Activated CD8-positive, alpha-beta memory T cell treated with anti-CD3 and anti-CD28 coated beads for 36 hours (primary cell): Measurements from ENCODE around the gene GATM. TPM values are rescaled to one million over a fixed set of nuclear protein-coding genes. Genes with fewer than 3 reads are reported as not detected.

Experiments used
- CTCF ChIA-PET: fragments of 350-600 bp; sonication (Branson Sonifier 250); formaldehyde crosslinking; loops from one replicate; lab custom pipeline; 2021; ENCODE audit warnings: antibody characterized with exemption; lab: Charles Lee
- POLR2A ChIA-PET: fragments of 350-600 bp; sonication (Branson Sonifier 250); formaldehyde crosslinking; loops from one replicate; lab custom pipeline; 2021; ENCODE audit warnings: antibody characterized with exemption; lab: Charles Lee
- total RNA-seq, 2 experiments: library from RNA; stranded (reverse); gene quantifications; one replicate each; pipeline ENCODE4 v1.2.3, GENCODE V29; 2021

The GATM gene, protein sequence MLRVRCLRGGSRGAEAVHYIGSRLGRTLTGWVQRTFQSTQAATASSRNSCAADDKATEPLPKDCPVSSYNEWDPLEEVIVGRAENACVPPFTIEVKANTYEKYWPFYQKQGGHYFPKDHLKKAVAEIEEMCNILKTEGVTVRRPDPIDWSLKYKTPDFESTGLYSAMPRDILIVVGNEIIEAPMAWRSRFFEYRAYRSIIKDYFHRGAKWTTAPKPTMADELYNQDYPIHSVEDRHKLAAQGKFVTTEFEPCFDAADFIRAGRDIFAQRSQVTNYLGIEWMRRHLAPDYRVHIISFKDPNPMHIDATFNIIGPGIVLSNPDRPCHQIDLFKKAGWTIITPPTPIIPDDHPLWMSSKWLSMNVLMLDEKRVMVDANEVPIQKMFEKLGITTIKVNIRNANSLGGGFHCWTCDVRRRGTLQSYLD
- 1 to 10 TPM; 2.1 to 3.0 TPM for total RNA-seq

DNA sequence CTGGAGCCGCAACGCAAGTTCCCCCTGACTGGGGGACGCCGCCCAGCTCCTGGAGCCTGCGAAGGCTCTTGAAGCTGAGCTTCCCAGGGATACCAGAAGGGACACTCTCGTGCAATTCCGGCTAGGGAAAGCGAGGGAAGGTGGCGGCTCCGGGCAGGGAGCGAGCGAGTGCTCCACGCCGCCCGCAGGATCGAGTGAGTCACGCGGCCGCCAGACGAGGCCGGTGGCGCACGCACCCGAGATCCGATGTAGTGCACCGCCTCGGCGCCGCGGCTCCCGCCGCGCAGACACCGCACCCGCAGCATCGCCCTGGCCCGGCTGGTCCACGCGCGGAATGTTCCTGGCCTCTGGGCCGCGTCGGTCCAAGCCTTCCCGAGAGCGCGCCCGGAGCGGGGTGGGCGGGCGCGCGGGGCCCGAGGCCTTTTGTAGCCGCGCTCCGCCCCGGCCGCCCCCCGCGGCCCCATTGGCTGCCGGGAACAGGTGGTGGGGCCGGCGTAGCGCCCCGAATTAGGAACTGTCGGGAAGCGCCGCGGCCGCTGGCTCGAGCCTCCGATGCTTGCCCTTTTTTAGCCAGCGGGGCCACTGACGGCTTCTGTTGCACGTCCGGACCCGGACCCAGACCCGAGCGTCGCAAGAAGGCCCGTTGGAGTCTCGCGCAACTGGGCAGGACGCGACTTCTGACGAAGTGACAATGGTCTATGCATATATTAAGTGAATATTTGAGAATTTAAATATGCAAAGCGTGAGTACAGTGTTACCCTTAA, at the start of gene GATM:
GATM (minus strand) TSS at position 396 of the 764 bp plus-strand sequence; CDS start at position 305, 91 bp downstream.
- CTCF ChIA-PET, result interaction anchor here (1.0 to 1.1 kb wide), 2 partner anchors 21 to 51 kb away, joined by 3 read pairs; no protein-coding TSS in a partner anchor

DNA sequence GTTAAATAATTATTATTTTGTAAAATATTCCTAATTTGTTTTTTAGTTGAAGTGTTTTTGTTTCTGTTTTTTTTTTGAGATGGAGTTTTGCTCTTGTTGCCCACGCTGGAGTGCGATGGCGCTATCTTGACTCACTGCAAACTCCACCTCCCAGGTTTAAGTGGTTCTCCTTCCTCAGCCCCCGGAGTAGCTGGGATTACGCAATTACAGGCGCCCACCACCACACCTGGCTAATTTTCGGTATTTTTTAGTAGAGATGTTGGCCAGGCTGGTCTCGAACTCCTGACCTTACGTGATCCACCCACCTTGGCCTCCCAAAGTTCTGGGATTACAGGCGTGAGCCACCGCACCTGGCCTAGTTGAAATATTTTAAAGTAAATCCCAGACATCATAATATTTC, 48.7 kb upstream of the GATM start:
- ChIA-PET POLR2A (no interaction called here), CTCF (interaction anchor here (3.1 kb wide), 1 partner anchor 31 kb away, joined by 12 read pairs; no protein-coding TSS in a partner anchor)

More for the DNA sequence above, at the start of gene GATM:
- POLR2A ChIA-PET, result no interaction called here

DNA sequence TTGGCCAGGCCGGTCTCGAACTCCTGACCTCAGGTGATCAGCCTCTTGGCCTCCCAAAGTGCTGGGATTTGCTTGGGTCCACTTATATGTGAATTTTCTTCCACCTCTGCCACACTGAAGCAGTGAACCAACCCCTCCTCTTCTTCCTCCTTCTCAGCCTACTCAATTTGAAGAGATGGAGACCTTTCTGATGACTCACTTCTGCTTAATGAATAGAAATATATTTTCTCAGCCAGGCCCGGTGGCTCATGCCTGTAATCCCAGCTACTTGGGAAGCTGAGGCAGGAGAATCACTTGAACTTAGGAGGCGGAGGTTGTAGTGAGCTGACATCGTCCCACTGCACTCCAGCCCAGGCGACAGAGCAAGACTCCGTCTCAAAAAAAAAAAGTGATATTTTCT, 46.8 kb upstream of the GATM start:
- POLR2A ChIA-PET, result no interaction called here
- CTCF ChIA-PET, result interaction anchor here (3.1 kb wide), 1 partner anchor 32 kb away, joined by 12 read pairs; no protein-coding TSS in a partner anchor

DNA sequence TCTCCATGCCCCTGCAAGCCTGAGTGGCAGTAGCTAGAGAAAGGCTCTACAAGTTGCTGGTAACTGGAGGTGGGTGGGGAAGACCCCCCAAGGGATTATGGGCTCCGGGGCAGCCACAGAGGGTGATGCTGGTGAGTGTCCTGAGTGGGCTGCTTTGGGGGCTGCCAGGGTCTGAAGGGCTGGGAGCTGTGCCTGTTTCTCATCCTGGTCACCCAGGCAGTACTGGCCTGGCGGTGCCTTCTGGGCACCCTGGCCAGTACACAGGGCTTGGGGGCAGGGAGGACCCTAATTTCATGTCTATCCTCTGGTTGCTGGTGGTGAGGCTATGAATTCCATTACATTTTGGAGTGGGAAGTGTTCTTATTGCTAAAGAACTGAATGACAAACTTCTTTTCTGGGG, 46.1 kb upstream of the GATM start:
- ChIA-PET POLR2A (interaction anchor here (0.6 kb wide), 1 partner anchor 57 kb away, joined by 3 read pairs; no protein-coding TSS in a partner anchor), CTCF (interaction anchor here (1.2 to 1.5 kb wide), 2 partner anchors 33 to 190 kb away, joined by 4 to 5 read pairs; no protein-coding TSS in a partner anchor)

DNA sequence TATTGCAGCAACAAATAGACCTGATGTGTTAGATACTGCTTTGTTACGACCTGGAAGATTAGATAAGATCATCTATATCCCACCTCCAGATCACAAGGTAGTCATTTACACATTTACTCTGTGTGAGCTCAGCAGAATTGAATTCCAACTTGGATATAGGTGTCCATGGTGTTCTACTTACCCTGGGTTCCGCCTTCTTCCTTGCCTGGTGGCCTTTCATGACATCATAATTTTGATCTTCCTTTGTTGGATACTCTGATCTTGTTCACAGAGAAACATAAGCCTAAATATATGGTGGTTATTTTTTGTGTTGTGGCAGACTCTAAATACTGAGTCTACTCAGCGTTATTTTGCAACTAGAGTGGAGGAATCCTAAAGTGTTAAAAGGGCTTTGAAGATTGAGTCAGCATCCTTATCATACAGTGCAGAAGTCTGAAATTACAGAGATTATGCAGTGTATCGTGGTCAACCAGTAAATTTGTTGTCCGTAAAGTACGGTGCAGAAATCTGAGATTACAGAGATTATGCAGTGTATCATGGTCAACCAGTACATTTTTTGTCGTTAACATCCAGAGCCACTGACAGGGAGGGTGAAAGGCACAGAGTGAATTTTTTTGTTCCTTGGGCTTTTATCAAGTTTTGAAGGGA, 39.1 kb upstream of the GATM start:
- POLR2A ChIA-PET, result no interaction called here
- CTCF ChIA-PET, result no interaction called here

DNA sequence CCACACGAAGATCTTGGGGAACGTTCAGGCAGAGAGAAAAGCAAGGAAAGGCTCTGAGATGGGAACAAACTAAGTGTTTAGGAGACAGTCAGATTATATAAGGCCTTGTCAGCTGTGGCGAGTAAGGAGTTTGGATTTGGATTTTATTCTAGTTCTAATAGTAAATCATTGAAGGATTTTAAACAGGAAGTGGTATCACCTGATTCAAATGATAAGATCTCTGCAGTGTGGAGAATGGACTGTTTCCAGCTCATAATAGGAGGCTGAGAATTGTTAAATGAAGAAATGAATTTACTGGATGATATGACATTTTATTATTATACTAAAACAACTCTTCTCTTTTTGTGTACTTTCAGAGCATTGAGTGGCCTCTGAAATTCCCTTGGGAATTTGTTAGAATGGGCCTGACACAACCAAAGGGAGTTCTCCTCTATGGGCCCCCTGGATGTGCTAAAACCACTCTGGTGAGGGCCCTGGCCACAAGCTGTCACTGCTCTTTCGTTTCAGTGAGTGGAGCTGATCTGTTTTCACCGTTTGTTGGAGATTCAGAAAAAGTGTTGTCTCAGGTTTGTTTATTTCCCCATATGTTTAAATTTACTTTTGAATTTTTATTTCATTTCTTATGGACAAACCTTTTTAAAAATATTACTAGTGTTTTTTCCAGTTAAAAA, 36.0 kb upstream of the GATM start:
- ChIA-PET CTCF (interaction anchor here (1.2 kb wide), 1 partner anchor 17 kb away, joined by 3 read pairs; no protein-coding TSS in a partner anchor), POLR2A (no interaction called here)

DNA sequence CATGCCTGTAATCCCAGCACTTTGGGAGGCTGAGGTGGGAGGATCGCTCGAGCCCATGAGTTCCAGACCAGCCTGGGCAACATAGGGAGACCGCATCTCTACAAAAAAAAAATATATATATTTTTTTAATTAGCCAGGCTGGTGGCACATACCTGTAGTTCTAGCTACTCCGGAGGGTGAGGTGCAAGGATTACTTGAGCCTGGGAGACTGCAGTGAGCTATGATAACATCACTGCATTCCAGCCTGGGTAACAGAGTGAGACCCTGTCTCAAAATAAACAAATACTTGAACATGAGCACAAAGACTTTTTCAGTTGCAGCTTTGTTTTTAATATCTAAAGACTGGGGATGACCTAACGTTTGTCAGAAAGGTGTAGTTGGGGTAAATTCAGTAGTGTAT, 31.3 kb upstream of the GATM start:
- POLR2A ChIA-PET, result no interaction called here
- CTCF ChIA-PET, result interaction anchor here (1.0 to 1.1 kb wide), 2 partner anchors 20 to 48 kb away, joined by 3 read pairs; no protein-coding TSS in a partner anchor

DNA sequence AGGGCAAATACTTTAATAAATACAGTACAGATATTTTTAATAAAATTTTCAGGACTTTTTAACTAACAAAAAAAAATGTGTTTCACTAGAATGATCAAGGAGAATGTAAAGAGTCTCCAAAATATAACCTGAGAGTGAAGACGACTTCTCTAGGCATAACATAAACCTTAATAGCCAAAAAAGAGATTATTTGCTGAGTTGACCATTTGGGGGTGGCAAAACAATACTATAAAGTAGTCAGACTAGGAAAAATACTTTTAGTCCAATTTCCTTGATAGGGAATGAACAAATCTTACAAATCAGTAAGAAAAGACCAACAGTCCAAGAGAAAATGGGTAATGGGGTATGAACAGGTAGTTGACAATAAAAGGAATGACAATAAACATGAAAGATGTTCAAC, 29.4 kb upstream of the GATM start:
- POLR2A ChIA-PET, result no interaction called here
- CTCF ChIA-PET, result no interaction called here

DNA sequence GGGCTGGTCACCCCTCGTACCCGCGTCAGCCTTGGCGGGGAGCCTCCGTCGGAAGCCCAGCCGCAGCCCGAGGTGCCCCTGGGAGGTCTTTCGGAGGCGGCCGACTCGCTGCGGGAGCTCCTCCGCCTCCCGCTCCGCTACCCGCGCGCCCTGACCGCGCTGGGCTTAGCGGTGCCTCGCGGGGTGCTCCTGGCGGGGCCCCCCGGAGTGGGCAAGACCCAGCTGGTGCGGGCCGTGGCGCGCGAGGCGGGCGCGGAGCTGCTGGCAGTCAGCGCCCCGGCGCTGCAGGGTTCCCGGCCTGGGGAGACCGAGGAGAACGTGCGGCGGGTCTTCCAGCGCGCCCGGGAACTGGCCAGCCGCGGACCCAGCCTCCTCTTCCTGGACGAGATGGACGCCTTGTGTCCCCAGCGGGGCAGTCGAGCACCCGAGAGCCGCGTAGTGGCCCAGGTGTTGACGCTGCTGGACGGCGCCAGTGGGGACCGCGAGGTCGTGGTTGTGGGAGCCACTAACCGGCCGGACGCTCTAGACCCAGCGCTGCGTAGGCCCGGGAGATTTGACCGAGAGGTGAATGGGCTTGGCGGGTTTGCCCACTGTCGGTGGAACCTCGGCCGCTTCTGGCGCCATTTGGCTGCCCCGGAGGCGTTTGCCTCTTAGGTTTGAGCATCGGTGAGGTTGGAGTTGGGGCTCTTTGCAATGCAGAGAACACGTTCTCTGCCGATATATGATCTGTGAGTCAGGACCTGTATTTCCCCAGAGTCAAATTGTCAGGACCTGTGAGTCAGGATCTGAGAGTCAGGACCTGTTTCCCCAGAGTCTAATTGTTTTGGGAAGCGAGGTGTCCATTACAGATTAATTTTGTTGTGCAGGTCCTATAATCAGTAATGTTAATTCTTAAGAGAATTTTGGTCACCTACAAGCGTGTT, 24.9 kb upstream of the GATM start:
- ChIA-PET CTCF (interaction anchor here (0.6 to 4.5 kb wide), 7 partner anchors 10 to 239 kb away, joined by 3 to 17 read pairs (median 7); partner anchors contain the start of gene BLOC1S6), POLR2A (interaction anchor here (1.1 to 1.9 kb wide), 7 partner anchors 54 to 223 kb away, joined by 3 to 19 read pairs (median 7); partner anchors contain the start of genes BLOC1S6 and SHF)

DNA sequence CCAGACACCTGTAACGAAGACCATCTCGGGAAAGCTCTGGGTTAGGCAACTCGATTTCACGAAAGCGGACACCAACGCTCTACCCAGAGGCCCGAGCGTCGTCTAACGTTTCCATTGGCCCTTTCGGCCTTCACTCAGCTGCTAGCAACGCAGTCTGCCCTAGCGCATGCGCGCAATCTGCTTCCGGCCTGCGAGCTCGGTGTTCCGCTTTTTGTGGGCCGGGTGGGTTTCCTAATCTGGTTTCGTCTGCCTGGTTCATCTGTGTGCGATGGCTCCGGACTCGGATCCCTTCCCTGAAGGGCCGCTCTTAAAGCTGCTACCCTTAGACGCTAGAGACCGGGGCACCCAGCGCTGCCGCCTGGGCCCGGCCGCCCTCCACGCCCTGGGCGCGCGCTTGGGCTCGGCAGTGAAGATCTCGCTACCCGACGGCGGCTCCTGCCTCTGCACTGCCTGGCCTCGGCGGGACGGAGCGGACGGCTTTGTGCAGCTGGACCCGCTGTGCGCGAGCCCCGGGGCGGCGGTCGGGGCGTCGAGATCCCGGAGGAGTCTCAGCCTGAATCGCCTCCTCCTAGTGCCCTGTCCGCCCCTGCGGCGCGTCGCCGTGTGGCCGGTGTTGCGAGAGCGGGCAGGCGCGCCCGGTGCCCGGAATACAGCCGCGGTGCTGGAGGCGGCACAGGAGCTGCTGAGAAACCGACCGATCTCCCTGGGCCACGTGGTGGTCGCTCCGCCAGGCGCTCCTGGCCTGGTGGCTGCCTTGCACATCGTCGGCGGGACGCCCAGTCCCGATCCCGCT, 24.0 kb upstream of the GATM start:
- ChIA-PET POLR2A (interaction anchor here (0.7 to 1.9 kb wide), 10 partner anchors 9 to 239 kb away, joined by 3 to 19 read pairs (median 6); partner anchors contain the start of genes BLOC1S6 and SHF), CTCF (interaction anchor here (0.6 to 4.5 kb wide), 7 partner anchors 9 to 239 kb away, joined by 3 to 17 read pairs (median 7); partner anchors contain the start of gene BLOC1S6)

DNA sequence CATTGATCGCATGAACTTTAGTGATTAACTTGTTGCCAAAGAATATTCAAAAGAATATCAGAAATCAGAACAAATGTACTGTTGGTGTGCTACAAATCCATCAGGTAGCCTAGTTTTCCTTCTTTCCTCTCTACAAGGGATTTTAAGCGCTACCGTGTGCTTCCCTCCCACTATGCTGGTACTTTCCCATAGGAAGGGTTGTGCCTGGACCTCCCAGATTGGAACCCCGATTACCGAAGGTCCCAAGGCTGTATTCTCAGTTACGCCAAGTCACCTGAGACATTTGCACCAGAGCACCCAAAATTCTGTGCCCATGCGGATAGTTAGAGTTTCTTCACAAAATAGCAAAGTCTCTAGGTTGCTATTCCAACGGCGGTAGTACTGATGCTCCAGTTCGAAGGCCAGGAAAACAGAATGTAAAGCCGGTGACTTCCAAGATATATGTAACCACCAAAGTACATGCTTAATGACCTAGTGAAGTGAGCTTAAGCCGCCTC, 23.4 kb upstream of the GATM start:
- ChIA-PET POLR2A (interaction anchor here (0.7 to 1.9 kb wide), 10 partner anchors 10 to 239 kb away, joined by 3 to 19 read pairs (median 6); partner anchors contain the start of genes BLOC1S6 and SHF), CTCF (interaction anchor here (1.3 to 4.5 kb wide), 6 partner anchors 9 to 238 kb away, joined by 3 to 17 read pairs (median 7); partner anchors contain the start of gene BLOC1S6)

DNA sequence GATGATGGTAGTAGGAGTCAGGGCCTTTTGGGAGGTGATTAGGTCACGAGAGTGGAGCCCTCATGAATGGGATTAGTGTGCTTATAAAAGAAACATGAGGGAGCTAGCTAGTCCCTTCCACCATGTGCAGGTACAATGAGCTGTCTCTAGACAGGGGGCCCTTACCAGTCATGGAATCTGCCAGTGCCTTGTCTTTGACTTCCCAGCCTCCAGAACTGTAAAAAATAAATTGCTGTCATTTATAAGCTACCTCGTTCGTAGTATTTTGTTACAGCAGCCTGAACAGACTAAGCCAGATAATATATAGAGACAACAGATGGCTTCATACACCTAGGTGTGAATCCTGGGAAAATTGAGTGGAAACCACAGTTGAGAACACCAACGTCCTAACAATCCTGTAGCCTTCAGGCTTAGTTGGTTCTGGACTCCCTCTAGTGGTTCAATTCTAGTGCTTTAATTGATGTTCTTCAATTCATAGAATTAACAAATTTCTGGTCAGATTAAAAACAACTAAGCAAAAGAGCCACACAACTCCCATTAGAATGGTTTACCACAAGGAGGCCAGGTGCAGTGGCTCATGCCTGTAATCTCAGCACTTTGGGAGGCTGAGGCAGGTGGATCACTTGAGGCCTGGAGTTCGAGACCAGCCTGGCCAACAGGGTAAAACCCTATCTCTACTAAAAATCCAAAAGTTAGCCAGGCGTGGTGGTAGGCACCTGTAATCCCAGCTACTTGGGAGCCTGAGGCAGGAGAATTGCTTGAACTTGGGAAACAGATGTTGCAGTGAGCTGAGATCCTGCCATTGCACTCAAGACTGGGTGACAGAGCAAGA, 21.3 kb upstream of the GATM start:
- CTCF ChIA-PET, result interaction anchor here (0.8 to 4.5 kb wide), 7 partner anchors 19 to 242 kb away, joined by 3 to 17 read pairs (median 4); no protein-coding TSS in a partner anchor
- POLR2A ChIA-PET, result no interaction called here

DNA sequence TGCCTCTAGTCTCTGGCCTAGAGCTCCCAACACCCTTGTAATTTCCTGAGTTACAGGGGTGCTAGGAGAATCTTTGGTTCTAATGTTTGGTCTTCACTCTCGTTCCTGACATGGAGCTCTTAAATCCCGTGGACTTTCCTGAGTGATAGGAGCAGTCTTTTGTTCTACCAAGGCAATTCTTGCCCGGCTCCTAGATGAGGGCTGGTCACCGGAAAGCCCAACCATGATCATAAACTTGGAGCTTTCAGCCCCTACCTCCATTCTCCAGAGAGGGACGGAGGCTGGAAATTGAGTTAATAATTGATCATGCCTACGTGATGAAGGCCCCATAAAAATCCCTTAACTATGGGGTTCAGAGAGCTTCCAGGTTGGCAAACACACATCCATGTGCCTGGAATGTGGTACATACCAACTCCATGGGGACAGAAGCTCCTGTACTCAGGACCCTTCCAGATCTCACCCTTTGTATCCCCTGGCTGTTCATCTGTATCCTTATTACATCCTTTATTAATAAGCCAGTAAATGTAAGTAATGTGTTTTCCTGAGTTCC, 18.8 kb upstream of the GATM start:
- CTCF ChIA-PET, result interaction anchor here (0.6 to 1.2 kb wide), 2 partner anchors 82 to 278 kb away, joined by 3 read pairs; no protein-coding TSS in a partner anchor
- POLR2A ChIA-PET, result no interaction called here

DNA sequence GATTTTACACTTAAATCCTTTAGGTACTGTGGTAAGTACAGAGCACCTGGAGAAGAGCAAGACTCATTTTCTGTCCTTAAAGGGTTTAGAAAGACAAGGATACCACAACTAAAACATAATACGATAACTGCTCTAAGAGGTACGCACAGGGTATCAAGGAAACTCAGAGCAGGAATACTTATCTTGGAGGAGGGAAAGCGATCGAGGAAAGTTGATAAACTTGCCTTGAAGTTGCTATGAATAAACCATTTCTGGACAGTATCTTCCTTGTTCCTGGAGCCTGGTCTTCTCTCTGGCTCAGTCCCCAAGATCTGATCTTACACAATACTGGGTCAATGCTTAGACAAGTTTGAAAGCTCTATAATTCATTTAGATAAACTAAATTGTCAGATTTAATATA, 17.6 kb upstream of the GATM start:
- POLR2A ChIA-PET, result no interaction called here
- CTCF ChIA-PET, result no interaction called here

DNA sequence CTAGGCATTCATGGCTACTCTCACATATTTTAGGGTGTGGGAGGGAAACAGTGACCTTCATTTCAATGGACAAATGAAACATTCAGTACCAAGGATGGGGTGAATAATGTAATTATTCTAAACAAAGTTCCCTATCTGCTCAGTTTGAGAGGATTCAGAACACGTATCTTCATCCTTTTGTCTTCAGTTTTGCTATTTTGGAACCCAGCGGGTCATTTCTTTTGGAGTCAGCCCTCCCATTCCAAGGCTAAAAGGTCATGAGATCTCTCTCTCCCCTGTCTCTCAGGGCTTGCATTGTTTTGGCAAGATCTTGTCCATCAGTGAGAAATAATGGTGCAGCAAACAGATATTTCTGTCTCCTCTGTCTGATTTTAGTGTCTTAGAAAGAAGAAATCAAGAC, 16.3 kb upstream of the GATM start:
- POLR2A ChIA-PET, result no interaction called here
- CTCF ChIA-PET, result no interaction called here
